NCI-H446 (cell line): ENCODE results near the gene CABP7.

Experiments used
- DNase-seq, 2 experiments: peaks; one replicate each; lab custom pipeline; 2025; lab: John Stamatoyannopoulos, UW

The CABP7 gene

GRCh38 chr22:29773233-29773632 is 53.4 kb downstream of the CABP7 start:
- no peak for DNase-seq

- DNase-seq = no peak
Measured at GRCh38 chr22:29780220-29780619, 60.4 kb downstream of the CABP7 start.

- no peak for DNase-seq
Measured at GRCh38 chr22:29780748-29781676, 61.2 kb downstream of the CABP7 start.
